K562 (cell line): ENCODE results near the gene HSD11B1L. TPM values are rescaled to one million over a fixed set of nuclear protein-coding genes. Genes with fewer than 3 reads are reported as not detected.

Experiments used
- ATF1 ChIP-seq, 2 experiments: fragments of 450-650 bp in 1 of 2; IDR thresholded peaks; 2 replicates each; pipeline ENCODE4 v1.6.1; 2016; ENCODE audit warnings: missing compliant biosample characterization in 1 of 2, missing genetic modification characterization in 1 of 2
- HDAC8 ChIP-seq: fragments of 450-650 bp; IDR thresholded peaks from 2 replicates; pipeline ENCODE4 v1.6.1; 2016; ENCODE audit warnings: mild to moderate bottlenecking, missing genetic modification characterization, moderate library complexity, missing compliant biosample characterization
- LCOR ChIP-seq: sonication (generic); formaldehyde crosslinking; IDR thresholded peaks from 2 replicates; pipeline ENCODE4 v1.8.0; 2022; ENCODE audit warnings: mild to moderate bottlenecking, missing genetic modification reagents
- PHB ChIP-seq: fragments of 250-450 bp; sonication (Bioruptor Pico); IDR thresholded peaks from 2 replicates; pipeline ENCODE4 v1.5.0; 2021
- PHF8 ChIP-seq: fragments of 200-600 bp; sonication (generic); IDR thresholded peaks from 2 replicates; pipeline ENCODE4 v1.6.1; 2012; ENCODE audit warnings: mixed run types, mild to moderate bottlenecking, inconsistent platforms, low read length, moderate library complexity, borderline replicate concordance
- POU5F1 ChIP-seq: fragments of 150-350 bp; IDR thresholded peaks from 2 replicates; pipeline ENCODE4 v1.6.1; 2014; ENCODE audit warnings: borderline replicate concordance, low read length, low read depth, mild to moderate bottlenecking; ENCODE audit not compliant: partially characterized antibody
- SREBF2 ChIP-seq: sonication (generic); formaldehyde crosslinking; IDR thresholded peaks from 2 replicates; pipeline ENCODE4 v1.4.0; 2020; ENCODE audit warnings: mild to moderate bottlenecking, missing genetic modification reagents
- ZNF589 ChIP-seq: fragments of 200-800 bp; sonication (Bioruptor generic); IDR thresholded peaks from 2 replicates; pipeline ENCODE4 v1.6.1; 2016; ENCODE audit warnings: low read depth, missing genetic modification characterization, missing compliant biosample characterization
- ZNF644 ChIP-seq: fragments of 200-800 bp; sonication (Bioruptor generic); IDR thresholded peaks from 2 replicates; pipeline ENCODE4 v1.6.1; 2016; ENCODE audit warnings: low read depth, missing genetic modification characterization, missing compliant biosample characterization
- ZNF76 ChIP-seq: fragments of 250-450 bp; sonication (Bioruptor Pico); IDR thresholded peaks from 2 replicates; pipeline ENCODE4 v1.4.0; 2020; ENCODE audit warnings: mild to moderate bottlenecking, moderate library complexity, borderline replicate concordance
- polyA plus RNA-seq, 8 experiments: library from polyadenylated mRNA; depleted of rRNA in 4 of 8; stranded (reverse) in 5 of 8; unstranded in 3 of 8; fragments of >200 nt; fragmentation: Nextera tagmentation in 2 of 8; fragmentation: Illumina TruSeq in 1 of 8; extraction: Ambion mirVana in 2 of 8; extraction: Trizol in 1 of 8; gene quantifications; 2 replicates each; pipeline versions ENCODE4 v1.2.1 to v1.2.3, GENCODE V29; 2011 to 2014; ENCODE audit warnings: inconsistent platforms in 1 of 8, missing spikeins in 1 of 8
- total RNA-seq, 7 experiments: library from RNA; depleted of rRNA in 6 of 7; stranded (reverse); fragments of >200 nt in 6 of 7; fragmentation: Illumina TruSeq in 2 of 7; extraction: Trizol in 2 of 7; gene quantifications; 2 replicates each; pipeline versions ENCODE4 v1.2.1 to v1.2.3, GENCODE V29; 2011 to 2021; ENCODE audit warnings: low replicate concordance in 1 of 7
- TF ChIP-seq, protein P1 (sequence below): sonication (generic); formaldehyde crosslinking; IDR thresholded peaks from 2 replicates; pipeline ENCODE4 v1.8.0; 2022; ENCODE audit warnings: mild to moderate bottlenecking, missing genetic modification reagents, borderline replicate concordance
- TF ChIP-seq, protein P2 (sequence below): fragments of 450-650 bp; IDR thresholded peaks from 2 replicates; pipeline ENCODE4 v1.6.1; 2016; ENCODE audit warnings: low read depth

The HSD11B1L gene
- total and polyA plus RNA-seq, 9 of the 15 experiments (the other 6 are each of a cell fraction or from before 2014, with no cell fraction given), result 0.31 to 7.7 (median 2.3) TPM

DNA sequence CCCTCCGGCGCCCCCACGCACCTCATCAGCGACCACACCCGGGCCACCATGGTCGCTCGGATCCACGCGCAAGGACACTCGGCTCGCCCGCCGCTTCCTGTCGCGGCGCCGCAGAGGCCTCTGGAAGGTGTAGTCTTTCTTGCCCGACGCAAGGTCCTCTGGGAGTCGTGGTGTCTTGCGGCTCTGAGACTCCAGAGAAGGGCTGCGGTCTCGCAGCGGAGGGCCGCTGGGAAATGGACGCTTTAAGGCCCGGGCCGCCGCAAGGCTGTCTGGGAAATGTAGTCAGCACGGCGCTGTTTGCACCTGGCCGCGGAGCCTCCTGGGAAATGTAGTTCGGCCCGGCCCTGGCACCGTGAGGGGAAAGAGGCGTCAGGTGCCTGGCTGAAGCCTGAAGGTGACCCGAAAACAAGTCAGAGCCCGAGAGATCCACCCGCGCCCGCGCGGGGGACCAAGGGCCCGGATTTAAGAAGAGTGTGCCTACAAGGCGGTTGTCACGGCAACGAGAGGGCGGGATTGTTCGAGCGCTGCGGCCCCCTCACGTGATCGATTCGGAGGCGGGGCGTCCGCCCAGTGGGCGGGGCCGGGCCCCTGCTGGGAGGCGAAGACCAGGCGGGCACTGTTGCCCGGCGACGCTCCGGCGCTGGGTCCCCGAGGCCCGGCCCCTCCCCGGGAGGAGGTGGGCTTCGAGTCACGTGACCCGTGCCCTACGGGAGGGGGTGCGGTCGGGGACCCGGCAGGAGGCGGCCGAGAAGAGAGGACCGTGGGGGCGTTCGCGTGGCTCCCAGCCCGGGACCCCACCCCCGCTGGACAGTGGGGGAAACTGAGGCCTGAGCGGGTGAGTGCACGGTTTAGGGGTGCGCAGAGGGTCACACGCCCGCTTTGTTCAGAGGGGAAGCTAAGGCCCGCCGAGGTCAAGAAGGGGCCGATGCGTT is at the start of gene HSD11B1L, which contains the start of gene MICOS13 (continued):
- TF ChIP-seq ZNF644 (peak; percentile 96), PHF8 (peak; percentile 40; the same call in 1 of the 2 replicates), LCOR (0 out of 2 replicates have a peak, but pooled peaks have one; percentile 53), PHB (CRISPR knock-in tag) (0 out of 2 replicates have a peak, but pooled peaks have one; percentile 29), POU5F1 (peak; percentile 59), HDAC8 (tag) (peak; percentile 51; the same call in 1 of the 2 replicates), ZNF589 (peak; percentile 22; the same call in 1 of the 2 replicates), ATF1 (CRISPR knock-in tag; IDR thresholded peaks at IDR 0.05) (peak; percentile 58), ATF1 (tag; IDR thresholded peaks at IDR 0.05) (peak; percentile 94), ZNF76 (CRISPR knock-in tag) (peak; percentile 75; the same call in 1 of the 2 replicates), SREBF2 (CRISPR knock-in tag) (no peak)
- TF ChIP-seq, protein P1, sequence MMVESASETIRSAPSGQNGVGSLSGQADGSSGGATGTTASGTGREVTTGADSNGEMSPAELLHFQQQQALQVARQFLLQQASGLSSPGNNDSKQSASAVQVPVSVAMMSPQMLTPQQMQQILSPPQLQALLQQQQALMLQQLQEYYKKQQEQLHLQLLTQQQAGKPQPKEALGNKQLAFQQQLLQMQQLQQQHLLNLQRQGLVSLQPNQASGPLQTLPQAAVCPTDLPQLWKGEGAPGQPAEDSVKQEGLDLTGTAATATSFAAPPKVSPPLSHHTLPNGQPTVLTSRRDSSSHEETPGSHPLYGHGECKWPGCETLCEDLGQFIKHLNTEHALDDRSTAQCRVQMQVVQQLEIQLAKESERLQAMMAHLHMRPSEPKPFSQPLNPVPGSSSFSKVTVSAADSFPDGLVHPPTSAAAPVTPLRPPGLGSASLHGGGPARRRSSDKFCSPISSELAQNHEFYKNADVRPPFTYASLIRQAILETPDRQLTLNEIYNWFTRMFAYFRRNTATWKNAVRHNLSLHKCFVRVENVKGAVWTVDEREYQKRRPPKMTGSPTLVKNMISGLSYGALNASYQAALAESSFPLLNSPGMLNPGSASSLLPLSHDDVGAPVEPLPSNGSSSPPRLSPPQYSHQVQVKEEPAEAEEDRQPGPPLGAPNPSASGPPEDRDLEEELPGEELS (CRISPR knock-in tag), result 0 out of 2 replicates have a peak, but pooled peaks have one; percentile 73
- TF ChIP-seq, protein P2, sequence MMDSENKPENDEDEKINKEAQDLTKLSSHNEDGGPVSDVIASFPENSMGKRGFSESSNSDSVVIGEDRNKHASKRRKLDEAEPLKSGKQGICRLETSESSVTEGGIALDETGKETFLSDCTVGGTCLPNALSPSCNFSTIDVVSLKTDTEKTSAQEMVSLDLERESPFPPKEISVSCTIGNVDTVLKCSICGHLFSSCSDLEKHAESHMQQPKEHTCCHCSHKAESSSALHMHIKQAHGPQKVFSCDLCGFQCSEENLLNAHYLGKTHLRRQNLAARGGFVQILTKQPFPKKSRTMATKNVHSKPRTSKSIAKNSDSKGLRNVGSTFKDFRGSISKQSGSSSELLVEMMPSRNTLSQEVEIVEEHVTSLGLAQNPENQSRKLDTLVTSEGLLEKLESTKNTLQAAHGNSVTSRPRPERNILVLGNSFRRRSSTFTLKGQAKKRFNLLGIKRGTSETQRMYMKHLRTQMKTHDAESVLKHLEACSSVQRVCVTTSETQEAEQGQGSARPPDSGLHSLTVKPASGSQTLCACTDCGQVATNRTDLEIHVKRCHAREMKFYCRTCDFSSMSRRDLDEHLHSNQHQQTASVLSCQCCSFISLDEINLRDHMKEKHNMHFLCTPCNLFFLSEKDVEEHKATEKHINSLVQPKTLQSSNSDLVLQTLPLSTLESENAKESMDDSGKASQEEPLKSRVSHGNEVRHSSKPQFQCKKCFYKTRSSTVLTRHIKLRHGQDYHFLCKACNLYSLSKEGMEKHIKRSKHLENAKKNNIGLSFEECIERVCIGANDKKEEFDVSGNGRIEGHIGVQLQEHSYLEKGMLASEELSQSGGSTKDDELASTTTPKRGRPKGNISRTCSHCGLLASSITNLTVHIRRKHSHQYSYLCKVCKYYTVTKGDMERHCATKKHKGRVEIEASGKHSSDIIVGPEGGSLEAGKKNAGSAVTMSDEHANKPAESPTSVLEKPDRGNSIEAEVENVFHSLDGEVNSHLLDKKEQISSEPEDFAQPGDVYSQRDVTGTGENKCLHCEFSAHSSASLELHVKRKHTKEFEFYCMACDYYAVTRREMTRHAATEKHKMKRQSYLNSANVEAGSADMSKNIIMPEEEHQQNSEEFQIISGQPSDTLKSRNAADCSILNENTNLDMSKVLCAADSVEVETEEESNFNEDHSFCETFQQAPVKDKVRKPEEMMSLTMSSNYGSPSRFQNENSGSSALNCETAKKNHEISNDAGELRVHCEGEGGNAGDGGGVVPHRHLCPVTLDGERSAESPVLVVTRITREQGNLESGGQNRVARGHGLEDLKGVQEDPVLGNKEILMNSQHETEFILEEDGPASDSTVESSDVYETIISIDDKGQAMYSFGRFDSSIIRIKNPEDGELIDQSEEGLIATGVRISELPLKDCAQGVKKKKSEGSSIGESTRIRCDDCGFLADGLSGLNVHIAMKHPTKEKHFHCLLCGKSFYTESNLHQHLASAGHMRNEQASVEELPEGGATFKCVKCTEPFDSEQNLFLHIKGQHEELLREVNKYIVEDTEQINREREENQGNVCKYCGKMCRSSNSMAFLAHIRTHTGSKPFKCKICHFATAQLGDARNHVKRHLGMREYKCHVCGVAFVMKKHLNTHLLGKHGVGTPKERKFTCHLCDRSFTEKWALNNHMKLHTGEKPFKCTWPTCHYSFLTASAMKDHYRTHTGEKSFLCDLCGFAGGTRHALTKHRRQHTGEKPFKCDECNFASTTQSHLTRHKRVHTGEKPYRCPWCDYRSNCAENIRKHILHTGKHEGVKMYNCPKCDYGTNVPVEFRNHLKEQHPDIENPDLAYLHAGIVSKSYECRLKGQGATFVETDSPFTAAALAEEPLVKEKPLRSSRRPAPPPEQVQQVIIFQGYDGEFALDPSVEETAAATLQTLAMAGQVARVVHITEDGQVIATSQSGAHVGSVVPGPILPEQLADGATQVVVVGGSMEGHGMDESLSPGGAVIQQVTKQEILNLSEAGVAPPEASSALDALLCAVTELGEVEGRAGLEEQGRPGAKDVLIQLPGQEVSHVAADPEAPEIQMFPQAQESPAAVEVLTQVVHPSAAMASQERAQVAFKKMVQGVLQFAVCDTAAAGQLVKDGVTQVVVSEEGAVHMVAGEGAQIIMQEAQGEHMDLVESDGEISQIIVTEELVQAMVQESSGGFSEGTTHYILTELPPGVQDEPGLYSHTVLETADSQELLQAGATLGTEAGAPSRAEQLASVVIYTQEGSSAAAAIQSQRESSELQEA, result no peak
